Mesodermal cell (in vitro differentiated cells): Measurements from ENCODE around the gene PPCDC.
"Not testable (repeated sequence)": the region's sequence is repeated elsewhere in the genome, so short reads cannot be mapped to it uniquely, and the experiment has no call there.

ENCODE experiments used
- H3K27ac ChIP-seq: 2 replicates; pipeline ENCODE4 v1.7.0; 2013; ENCODE audit warnings: mild to moderate bottlenecking, low read depth, low read length, moderate library complexity; ENCODE audit not compliant: severe bottlenecking
- H3K36me3 ChIP-seq: 2 replicates; pipeline ENCODE4 v1.7.1; 2013; ENCODE audit warnings: mild to moderate bottlenecking, low read length, moderate library complexity; ENCODE audit not compliant: control insufficient read depth, insufficient read depth
- H3K4me1 ChIP-seq: one replicate; pipeline ENCODE4 v1.7.1; 2013; ENCODE audit warnings: mild to moderate bottlenecking, low read length; ENCODE audit not compliant: insufficient read depth, control insufficient read depth, poor library complexity, severe bottlenecking
- H3K4me3 ChIP-seq: 2 replicates; pipeline ENCODE4 v1.7.0; 2013; ENCODE audit warnings: low read length, control low read depth, mild to moderate bottlenecking; ENCODE audit not compliant: insufficient read depth, poor library complexity, severe bottlenecking; ENCODE audit errors: extremely low read depth
- H3K9me3 ChIP-seq: 2 replicates; pipeline ENCODE4 v1.7.1; 2013; ENCODE audit warnings: mild to moderate bottlenecking, low read length, moderate library complexity; ENCODE audit not compliant: control insufficient read depth
- WGBS, 2 experiments: methylation state at CpG; one replicate each; pipeline ENCODE4 v1.1.5; 2013; ENCODE audit warnings: missing lambda C conversion rate in 2 of 2; ENCODE audit not compliant: insufficient coverage in 2 of 2; 5-methylcytosine and 5-hydroxymethylcytosine counted together

Gene PPCDC

DNA sequence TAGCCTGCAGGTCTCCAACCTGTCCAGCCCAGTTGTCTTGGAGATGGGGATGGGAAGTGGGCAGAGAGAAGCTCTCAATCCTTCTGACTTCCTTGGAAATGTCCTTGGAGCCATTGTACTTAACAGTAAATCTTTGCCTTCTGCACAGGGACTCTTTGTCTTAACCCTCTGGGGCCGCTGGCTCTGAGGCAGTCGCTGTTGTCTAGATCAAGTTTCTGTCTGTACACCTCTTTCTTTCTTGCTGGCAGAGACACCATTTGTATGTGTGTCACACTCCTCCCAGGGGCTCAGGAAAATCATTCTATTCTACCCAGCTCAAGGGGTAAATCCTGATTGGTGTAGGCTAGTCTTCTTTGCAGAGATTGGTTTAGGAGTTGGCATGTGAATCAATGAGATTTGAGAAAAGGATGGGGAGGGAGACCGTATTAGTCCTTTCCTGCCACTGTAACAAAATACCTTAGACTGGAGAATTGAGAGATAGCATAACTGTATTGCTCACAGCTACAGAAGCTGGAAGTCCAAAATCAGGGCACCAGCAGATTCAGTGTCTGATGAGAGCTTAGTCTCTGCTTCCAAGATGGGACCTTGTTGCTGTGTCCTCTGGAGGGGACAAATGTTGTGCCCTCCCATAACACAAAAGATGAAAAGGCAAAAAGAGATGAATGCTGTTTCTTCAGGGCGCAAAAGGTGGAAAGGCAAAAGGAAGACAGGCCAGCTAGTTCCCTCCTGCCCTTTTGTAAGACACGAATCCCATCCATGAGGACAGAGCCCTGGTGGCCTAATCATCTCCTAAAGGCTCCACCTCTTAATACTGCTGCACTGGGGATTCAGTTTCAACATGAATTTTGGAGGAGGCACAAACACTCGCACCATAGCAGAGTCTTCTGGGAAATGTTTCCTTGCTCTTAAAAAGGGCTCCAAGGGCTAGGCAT is 66.3 kb downstream of the PPCDC start:
- no peaks in the 10 kb centered on the region for H3K9me3 ChIP-seq
- WGBS, 2 experiments, result 94 to 100% methylated on average over 3 to 4 of the region's 6 CpGs
- no peaks in the 10 kb centered on the region for H3K4me1 ChIP-seq
- H3K36me3 ChIP-seq, result no peaks in the 10 kb centered on the region
- H3K4me3 ChIP-seq, result no peak overlapping the region
- no peak overlapping the region for H3K27ac ChIP-seq

- Histone ChIP-seq H3K4me3 (no peak overlapping the region), H3K27ac (no peak overlapping the region), H3K4me1 (no peaks in the 10 kb centered on the region), H3K9me3 (no peaks in the 10 kb centered on the region), H3K36me3 (no peaks in the 10 kb centered on the region)
- 95 to 96% methylated on average over 4 to 7 of the region's 7 CpGs for WGBS, 2 experiments
Observed at GRCh38 chr15:75090388-75090734, 67.0 kb downstream of the PPCDC start.

- Histone ChIP-seq H3K9me3 (no peaks in the 10 kb centered on the region), H3K4me3 (no peak overlapping the region), H3K4me1 (no peaks in the 10 kb centered on the region), H3K36me3 (no peaks in the 10 kb centered on the region), H3K27ac (no peak overlapping the region)
Observed at GRCh38 chr15:75091814-75092213, 68.4 kb downstream of the PPCDC start.

DNA sequence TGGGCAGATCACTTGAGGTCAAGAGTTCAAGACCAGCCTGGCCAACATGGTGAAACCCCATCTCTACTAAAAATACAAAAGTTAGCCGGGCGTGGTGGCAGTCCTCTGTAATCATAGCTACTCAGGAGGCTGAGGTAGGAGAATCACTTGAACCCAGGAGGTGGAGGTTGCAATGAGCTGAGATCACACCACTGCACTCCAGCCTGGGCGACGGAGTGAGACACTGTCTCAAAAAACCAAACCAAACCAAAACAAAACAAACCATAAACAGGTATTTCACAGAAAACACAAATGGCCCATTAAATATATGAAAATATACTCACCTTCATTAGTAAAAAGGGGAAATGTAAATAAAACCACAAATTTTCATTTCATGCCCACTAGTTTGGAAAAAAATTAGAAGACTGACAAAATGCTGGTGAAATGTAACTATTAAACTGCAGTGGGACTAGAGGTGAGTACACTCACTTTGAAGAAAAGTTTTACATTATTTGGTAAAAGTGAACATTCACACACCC is 71.6 kb downstream of the PPCDC start:
- H3K36me3 ChIP-seq, H3K9me3 ChIP-seq, H3K4me3 ChIP-seq, H3K27ac ChIP-seq, H3K4me1 ChIP-seq: not testable (repeated sequence)
- 50% methylated on average over 2 of the region's 4 CpGs; no CpG with 5 or more reads in 1 of the 2 experiments for WGBS, 2 experiments

- H3K4me1 ChIP-seq, result no peaks in the 10 kb centered on the region
- H3K4me3 ChIP-seq, result no peak overlapping the region
- H3K36me3 ChIP-seq, result no peaks in the 10 kb centered on the region
- no peaks in the 10 kb centered on the region for H3K9me3 ChIP-seq
- WGBS, 2 experiments, result 100% methylated on average over 4 of the region's 4 CpGs
- no peak overlapping the region for H3K27ac ChIP-seq
Observed at GRCh38 chr15:75095594-75095993, 72.2 kb downstream of the PPCDC start.

DNA sequence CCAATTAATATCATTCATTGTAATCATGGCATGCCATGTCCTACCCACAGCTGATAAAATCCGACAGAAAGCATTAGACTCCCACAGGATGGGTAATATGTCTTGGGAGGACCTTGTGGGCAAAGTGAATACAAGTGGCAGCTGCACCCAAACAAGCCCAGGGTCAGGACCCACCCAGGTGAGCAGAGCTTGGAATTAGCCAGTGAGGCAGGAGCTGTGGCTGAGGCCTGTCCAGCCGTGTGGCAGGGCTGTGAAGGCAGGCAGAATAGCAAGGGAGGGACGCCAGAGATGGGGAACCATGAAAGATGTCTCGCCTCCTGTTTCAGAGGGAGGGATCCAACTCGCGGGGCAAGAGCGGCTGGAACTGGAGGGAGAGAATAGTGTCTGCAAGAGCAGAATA is 74.5 kb downstream of the PPCDC start:
- Histone ChIP-seq H3K9me3 (no peaks in the 10 kb centered on the region), H3K36me3 (no peaks in the 10 kb centered on the region), H3K4me3 (no peak overlapping the region), H3K4me1 (no peaks in the 10 kb centered on the region), H3K27ac (no peak overlapping the region)
- 85 to 93% methylated on average over 6 to 7 of the region's 7 CpGs for WGBS, 2 experiments

GRCh38 chr15:75098404-75098803 is 75.0 kb downstream of the PPCDC start:
- no peaks in the 10 kb centered on the region for H3K36me3 ChIP-seq
- H3K4me1 ChIP-seq, result no peaks in the 10 kb centered on the region
- 90 to 97% methylated on average over 3 to 4 of the region's 4 CpGs for WGBS, 2 experiments
- H3K4me3 ChIP-seq, result no peak overlapping the region
- H3K9me3 ChIP-seq, result no peaks in the 10 kb centered on the region
- no peak overlapping the region for H3K27ac ChIP-seq
